ENCODE data around the gene ATF2. TPM values are rescaled to one million over a fixed set of nuclear protein-coding genes. Genes with fewer than 3 reads are reported as not detected.
A peak's percentile ranks its signal among the peaks of the same experiment; 100 is the strongest.

The ATF2 gene
- total RNA-seq, 2 experiments from 2014 or later, result 42.9 to 48.4 TPM

GRCh38 chr2:175030380-175031271, 137.4 kb downstream of the ATF2 start:
- H3K36me3 Mint-ChIP-seq (ENCODE audit: low read depth), result no peaks in the 10 kb centered on the region
- no peaks in the 10 kb centered on the region for H3K4me1 Mint-ChIP-seq (ENCODE audit: low read depth)
- CTCF ChIA-PET, result interaction anchor here (0.6 to 1.5 kb wide), 7 partner anchors 28 to 315 kb away, joined by 3 to 4 read pairs (median 3); no protein-coding TSS in a partner anchor
- no peak overlapping the region for H3K4me3 Mint-ChIP-seq
- no peaks in the 10 kb centered on the region for H3K27me3 Mint-ChIP-seq
- intact Hi-C loops (cut with micrococcal nuclease), result loop anchor here (10.0 kb wide), 1 partner anchor 254 kb away; no protein-coding TSS in a partner anchor
- H3K27ac Mint-ChIP-seq, result no peak overlapping the region
- no peak for TF ChIP-seq CTCF (IDR thresholded peaks at IDR 0.05)
- peak; percentile 56 for DNase-seq
- POLR2A ChIA-PET, result interaction anchor here (0.9 kb wide), 1 partner anchor 17 kb away, joined by 3 read pairs; no protein-coding TSS in a partner anchor
- no peaks in the 10 kb centered on the region for H3K9me3 Mint-ChIP-seq
- no peak for ATAC-seq

- CTCF ChIA-PET, result no interaction called here
- no peaks in the 10 kb centered on the region for H3K36me3 Mint-ChIP-seq (ENCODE audit: low read depth)
- no peak overlapping the region for H3K4me3 Mint-ChIP-seq
- no peak for TF ChIP-seq CTCF (IDR thresholded peaks at IDR 0.05)
- no peaks in the 10 kb centered on the region for H3K4me1 Mint-ChIP-seq (ENCODE audit: low read depth)
- H3K27me3 Mint-ChIP-seq, result no peaks in the 10 kb centered on the region
- intact Hi-C loops (cut with micrococcal nuclease), result no loop called here
- no peak for ATAC-seq
- H3K27ac Mint-ChIP-seq, result no peak overlapping the region
- H3K9me3 Mint-ChIP-seq, result no peaks in the 10 kb centered on the region
- POLR2A ChIA-PET, result interaction anchor here (0.5 kb wide), 1 partner anchor 538 kb away, joined by 3 read pairs; no protein-coding TSS in a partner anchor
- DNase-seq, result no peak
Measured at GRCh38 chr2:175027755-175028154, 140.2 kb downstream of the ATF2 start.

- CTCF ChIA-PET, result no interaction called here
Measured at GRCh38 chr2:175026385-175026784, 141.6 kb downstream of the ATF2 start.

GRCh38 chr2:175025946-175026345, 142.1 kb downstream of the ATF2 start:
- intact Hi-C loops (cut with micrococcal nuclease), result no loop called here
- H3K36me3 Mint-ChIP-seq (ENCODE audit: low read depth), result no peaks in the 10 kb centered on the region
- ATAC-seq (no peak), DNase-seq (no peak)
- no peaks in the 10 kb centered on the region for H3K27me3 Mint-ChIP-seq
- H3K27ac Mint-ChIP-seq, result no peak overlapping the region
- H3K4me1 Mint-ChIP-seq (ENCODE audit: low read depth), result no peaks in the 10 kb centered on the region
- H3K9me3 Mint-ChIP-seq, result no peaks in the 10 kb centered on the region
- no peak overlapping the region for H3K4me3 Mint-ChIP-seq
- POLR2A ChIA-PET, result no interaction called here
- TF ChIP-seq CTCF (IDR thresholded peaks at IDR 0.05), result no peak
- CTCF ChIA-PET, result no interaction called here

More at GRCh38 chr2:175026385-175026784, 141.6 kb downstream of the ATF2 start:
- Mint-ChIP-seq H3K27me3 (no peaks in the 10 kb centered on the region), H3K4me1 (ENCODE audit: low read depth) (no peaks in the 10 kb centered on the region), H3K27ac (no peak overlapping the region), H3K36me3 (ENCODE audit: low read depth) (no peaks in the 10 kb centered on the region), H3K9me3 (no peaks in the 10 kb centered on the region), H3K4me3 (no peak overlapping the region)
- no peak for TF ChIP-seq CTCF (IDR thresholded peaks at IDR 0.05)
- DNase-seq (no peak), ATAC-seq (no peak)
- POLR2A ChIA-PET, result no interaction called here
- intact Hi-C loops (cut with micrococcal nuclease), result no loop called here

GRCh38 chr2:175025233-175025632, 142.8 kb downstream of the ATF2 start:
- no peak overlapping the region for H3K27ac Mint-ChIP-seq
- no peaks in the 10 kb centered on the region for H3K36me3 Mint-ChIP-seq (ENCODE audit: low read depth)
- H3K27me3 Mint-ChIP-seq, result no peaks in the 10 kb centered on the region
- ATAC-seq (no peak), DNase-seq (no peak)
- H3K4me3 Mint-ChIP-seq, result no peak overlapping the region
- TF ChIP-seq CTCF (IDR thresholded peaks at IDR 0.05), result no peak
- intact Hi-C loops (cut with micrococcal nuclease), result no loop called here
- POLR2A ChIA-PET, result no interaction called here
- no peaks in the 10 kb centered on the region for H3K4me1 Mint-ChIP-seq (ENCODE audit: low read depth)
- no peaks in the 10 kb centered on the region for H3K9me3 Mint-ChIP-seq
- CTCF ChIA-PET, result no interaction called here
